Activated CD8-positive, alpha-beta memory T cell treated with anti-CD3 and anti-CD28 coated beads for 1 hour (primary cell): Measurements from ENCODE around the gene CRK.
"Not testable (repeated sequence)": the region's sequence is repeated elsewhere in the genome, so short reads cannot be mapped to it uniquely, and the experiment has no call there.

Experiments
- DNase-seq, 2 donors: peaks; one replicate each; pipeline ENCODE4 v3.0.0-alpha.2; 2020; ENCODE audit warnings: low read depth in 1 of 2; ENCODE audit errors: extremely low read depth in 1 of 2

The CRK gene

DNA sequence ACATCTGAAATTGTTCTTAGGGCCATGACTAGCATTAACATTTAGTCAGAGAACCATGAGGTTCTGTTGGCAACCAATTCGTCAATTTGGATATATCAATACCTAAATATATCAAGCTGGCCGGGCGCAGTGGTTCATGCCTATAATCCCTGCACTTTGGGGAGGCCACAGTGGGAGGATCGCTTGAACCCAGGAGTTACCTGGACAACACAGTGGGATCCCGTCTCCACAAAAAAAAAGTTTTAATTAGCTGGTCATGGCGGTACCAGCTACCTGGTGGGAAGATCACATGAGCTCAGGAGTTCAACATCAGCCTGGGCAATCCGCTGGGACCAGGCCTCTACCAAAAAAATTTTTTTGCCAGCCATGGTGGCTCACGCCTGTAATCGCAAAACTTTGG, 64.5 kb downstream of the CRK start:
- DNase-seq: no peak

DNA sequence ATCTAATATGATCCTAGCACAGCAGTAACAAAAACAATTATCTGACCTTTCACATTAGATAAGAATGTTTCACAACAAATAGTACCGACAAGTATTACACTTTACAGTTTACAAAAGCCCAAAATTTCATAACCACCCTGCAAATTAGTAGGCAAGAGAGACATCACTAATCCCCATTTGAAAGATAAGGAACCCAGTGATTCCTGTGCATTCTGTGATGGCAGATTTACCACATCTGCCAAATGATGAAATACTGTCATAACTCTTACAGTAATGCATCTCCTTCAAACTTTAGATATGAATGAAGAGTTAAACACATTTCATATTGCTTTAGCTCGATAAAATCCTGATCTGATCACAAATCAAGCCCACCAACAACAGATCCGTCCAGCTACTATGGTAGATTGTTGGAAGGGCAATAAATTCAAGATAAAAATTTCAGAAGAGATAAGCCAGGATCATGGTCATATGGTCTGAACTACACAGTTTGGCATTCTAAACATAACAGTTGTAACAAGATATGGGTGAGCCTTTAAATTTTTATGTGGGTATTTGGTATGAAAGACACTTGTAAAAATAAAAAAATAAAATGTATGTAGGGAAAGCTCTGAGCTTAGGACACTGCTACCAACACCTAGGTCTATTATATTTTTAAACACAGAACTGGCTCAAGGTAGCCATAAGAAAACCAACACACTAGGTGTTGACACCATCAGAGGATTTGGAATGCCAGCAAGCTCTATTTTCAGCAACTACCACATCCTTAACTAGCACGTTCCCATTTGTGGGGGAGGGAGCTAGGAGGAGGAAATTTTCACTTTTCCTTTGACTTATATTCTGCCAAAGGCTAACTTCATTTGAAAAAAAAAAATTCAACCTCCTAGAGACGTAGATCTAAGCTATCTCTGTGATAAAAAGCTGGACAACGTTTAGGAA, 65.3 kb downstream of the CRK start:
- no peak for DNase-seq

- not testable (repeated sequence) for DNase-seq
Observed at GRCh38 chr17:1387490-1388227, 68.4 kb downstream of the CRK start.

DNA sequence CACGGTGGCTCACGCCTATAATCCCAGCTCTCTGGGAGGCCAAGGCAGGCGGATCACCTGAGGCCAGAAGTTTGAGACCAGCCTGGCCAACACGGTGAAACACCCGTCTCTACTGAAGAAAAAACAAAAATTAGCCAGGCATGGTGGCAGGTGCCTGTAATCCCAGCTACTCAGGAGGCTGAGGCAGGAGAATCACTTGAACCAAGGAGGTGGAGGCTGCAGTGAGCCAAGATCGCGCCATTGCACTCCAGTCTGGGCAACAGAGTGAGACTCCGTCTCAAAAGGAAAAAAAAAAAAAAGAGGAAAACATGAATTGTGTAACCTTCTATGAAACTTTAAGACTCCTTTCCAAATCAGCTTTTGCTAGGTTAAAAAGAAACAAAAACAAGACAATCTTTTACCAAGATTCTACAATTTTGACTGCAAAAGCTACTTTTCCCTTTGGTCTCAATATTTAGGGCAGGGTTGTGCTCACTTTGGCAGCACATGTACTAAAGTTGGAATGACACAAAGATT, 69.3 kb downstream of the CRK start:
- not testable (repeated sequence) for DNase-seq

DNA sequence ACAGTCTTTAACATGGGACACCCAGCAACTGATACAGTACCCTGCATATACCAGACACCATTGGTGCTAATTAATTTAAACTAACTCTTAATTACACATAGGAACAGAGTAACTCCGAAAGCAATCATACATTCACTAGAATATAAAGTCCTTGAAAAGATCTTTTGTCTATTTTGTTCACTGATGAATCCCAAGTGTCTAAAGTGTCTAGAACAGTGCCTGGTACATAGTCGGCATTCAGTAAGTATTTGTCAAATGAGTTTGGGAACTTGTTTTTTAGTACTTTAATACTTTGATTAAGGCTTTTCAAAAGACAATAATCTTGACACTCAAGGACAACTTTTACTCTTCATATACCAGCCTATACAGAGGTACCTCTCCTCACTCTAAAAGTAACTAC, 69.8 kb downstream of the CRK start:
- no peak for DNase-seq

- DNase-seq: no peak
Observed at GRCh38 chr17:1385861-1386260, 70.2 kb downstream of the CRK start.

DNA sequence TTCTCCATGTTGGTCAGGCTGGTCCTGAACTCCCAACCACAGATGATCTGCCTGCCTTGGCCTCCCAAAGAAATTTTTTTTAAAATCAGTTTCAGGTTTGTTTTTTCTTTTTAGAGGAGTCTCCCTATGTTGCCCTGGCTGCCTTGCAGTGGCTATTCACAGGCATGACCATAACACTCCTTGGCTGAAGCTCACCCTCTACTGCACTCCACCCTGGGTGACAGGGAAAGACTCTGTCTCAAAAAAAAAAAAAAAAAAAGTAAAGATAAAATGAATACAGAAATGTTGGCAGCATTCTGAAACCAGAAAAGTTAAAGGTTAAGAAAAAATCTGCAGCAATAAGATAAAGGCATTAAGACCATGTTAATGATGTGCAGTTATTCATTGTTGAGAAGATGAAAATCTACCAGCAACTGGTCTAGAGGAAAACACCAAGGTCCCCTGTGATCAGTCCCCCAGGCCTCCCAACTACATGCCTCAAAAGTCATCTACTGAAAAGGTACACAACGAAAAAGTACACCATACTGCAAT, 71.1 kb downstream of the CRK start:
- no peak for DNase-seq

DNA sequence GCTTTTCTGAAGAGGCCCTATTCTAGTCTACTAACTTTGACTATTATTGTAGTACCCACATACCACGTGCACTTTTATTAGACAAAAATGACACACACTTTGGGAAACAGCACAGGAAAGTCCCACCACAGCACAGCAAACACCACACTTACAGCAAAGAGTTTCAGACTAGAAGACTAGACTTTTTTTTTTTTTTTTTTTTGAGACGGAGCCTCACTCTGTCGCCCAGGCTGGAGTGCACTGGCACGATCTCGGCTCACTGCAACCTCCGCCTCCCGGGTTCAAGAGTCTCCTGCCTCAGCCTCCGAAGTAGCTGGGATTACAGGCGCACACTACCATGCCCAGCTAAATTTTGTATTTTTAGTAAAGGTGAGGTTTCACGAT, 76.1 kb downstream of the CRK start:
- no peak for DNase-seq

GRCh38 chr17:1379208-1379929, 76.7 kb downstream of the CRK start:
- no peak for DNase-seq

GRCh38 chr17:1378476-1378860, 77.6 kb downstream of the CRK start:
- DNase-seq: not testable (repeated sequence)

DNA sequence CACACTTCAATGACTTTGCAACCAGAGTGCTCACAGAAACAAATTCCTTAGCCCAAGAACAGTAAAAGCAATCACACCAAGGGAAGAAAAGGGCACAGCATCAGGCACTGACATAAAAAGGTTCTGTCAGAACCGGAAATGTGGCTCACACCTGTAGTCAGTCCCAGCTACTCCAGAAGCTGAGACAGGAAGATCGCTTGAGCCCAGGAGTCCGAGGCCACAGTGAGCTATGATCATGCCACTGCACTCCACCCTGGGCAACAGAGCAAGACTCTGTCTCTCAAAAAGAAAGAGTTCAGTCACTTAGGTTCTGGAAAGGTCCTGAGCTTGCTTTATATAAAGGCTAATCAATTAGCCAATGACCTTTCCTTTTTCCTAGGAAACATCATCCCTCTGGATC, 78.7 kb downstream of the CRK start:
- DNase-seq: no peak

DNA sequence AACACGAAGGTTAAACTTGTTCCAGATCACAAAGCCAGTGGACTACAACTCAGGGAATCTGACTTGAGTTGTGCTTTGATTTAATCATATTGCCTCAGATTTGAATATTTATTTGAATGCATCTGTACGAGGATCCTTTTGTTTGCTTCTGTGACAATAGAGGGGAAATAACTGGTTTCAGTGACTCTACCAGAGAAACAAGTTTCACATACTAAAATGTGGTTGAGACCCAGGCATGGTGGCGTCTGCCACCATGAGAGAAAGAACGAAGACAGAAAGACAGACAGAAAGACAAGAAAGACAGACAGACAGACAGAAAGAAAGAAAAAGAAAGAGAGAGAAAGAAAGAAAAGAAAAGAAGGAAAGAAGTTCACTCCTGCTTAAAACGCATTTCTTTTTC, 80.0 kb downstream of the CRK start:
- DNase-seq: no peak

GRCh38 chr17:1375615-1376014, 80.4 kb downstream of the CRK start:
- no peak for DNase-seq

GRCh38 chr17:1374431-1375177, 81.4 kb downstream of the CRK start:
- DNase-seq: no peak

DNA sequence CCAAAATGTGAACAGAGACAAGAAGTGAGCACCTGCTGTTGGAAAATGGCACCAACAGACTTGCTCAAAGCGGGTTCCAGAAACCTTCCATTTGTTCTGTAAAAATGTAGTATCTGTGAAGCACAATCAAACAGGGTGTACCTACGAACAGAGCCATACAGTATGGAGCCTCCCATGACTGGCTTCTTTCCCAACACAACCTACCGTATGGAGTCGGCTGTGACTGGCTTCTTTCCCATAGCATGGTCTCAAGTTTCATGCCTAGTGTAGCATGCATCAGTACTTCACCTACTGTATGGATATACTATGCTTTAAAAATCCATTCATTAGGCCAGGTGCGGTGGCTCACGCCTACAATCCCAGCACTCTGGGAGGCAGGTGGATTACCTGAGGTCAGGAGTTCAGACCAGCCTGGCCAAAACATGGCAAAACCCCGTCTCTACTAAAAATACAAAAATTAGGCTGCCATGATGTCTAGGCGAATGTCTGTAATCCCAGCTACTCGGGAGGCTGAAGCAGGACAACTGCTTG, 82.3 kb downstream of the CRK start:
- DNase-seq: no peak

- no peak for DNase-seq
Observed at GRCh38 chr17:1372618-1373017, 83.4 kb downstream of the CRK start.

DNA sequence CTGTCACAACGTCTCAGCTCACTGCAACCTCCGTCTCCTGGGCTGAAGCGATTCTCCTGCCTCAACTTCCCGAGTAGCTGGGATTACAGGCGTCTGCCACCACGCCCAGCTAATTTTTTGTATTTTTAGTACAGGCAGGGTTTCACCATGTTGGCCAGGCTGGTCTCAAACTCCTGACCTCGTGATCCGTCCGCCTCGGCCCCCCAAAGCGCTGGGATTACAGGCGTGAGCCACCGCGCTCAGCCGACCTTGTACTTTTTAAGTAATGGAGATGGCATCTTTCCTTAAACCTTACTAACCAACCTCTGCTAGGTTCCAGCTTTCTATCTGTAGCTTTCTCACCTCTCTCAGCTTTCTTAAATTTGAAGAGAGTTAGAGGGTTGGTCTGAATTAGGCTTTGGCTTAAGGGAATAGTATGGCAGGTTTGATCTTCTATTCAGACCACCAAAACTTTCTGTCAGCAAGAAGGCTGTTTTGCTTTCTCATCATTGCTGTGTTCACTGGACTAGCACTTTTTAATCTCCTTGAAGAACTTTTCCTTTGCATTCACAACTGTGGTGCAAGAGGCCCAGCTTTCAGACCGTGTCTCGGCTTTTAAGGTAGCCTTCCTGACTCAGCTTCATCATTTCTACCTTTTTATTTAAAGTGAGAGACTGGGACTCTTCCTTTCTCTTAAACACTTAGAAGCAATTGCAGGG, 84.0 kb downstream of the CRK start:
- DNase-seq: no peak
